HCT116 (cell line): ENCODE data around the gene OR4M1. TPM values are rescaled to one million over a fixed set of nuclear protein-coding genes. Genes with fewer than 3 reads are reported as not detected.
"Not testable (repeated sequence)": the region's sequence is repeated elsewhere in the genome, so short reads cannot be mapped to it uniquely, and the experiment has no call there.

Experiments
- ATAC-seq: fragments of 200-7000 bp; cut with Tn5 transposase; 2 replicates; pipeline ENCODE4 v1.9.1; 2020; ENCODE audit warnings: mild to moderate bottlenecking, moderate library complexity
- BruUV-seq: library from RNA; stranded (reverse); fragments of 400-500 nt; replicated peaks from 2 replicates; lab custom pipeline; 2021; lab: Mats Ljungman, UMichigan
- CTCF ChIA-PET: fragments of 300-600 bp; sonication (Branson Sonifier 250); formaldehyde crosslinking; loops from one replicate; lab custom pipeline; 2021; ENCODE audit warnings: antibody characterized with exemption; lab: Charles Lee
- POLR2A ChIA-PET: fragments of 300-600, 350-600 bp; sonication (Branson Sonifier 250); formaldehyde crosslinking; loops from one replicate; lab custom pipeline; 2021; ENCODE audit warnings: antibody characterized with exemption; lab: Charles Lee
- RAD21 ChIA-PET, 2 experiments: fragments of 300-600 bp; sonication (Branson Sonifier 250); formaldehyde crosslinking; loops; one replicate each; lab custom pipeline; 2023; ENCODE audit warnings: low total read pairs in 2 of 2; ENCODE audit not compliant: uncharacterized antibody in 2 of 2, unreplicated experiment in 2 of 2, low non-redundant PET in 1 of 2; lab: Charles Lee
- DNase-seq: peaks from one replicate; pipeline ENCODE4 v3.0.0-alpha.2; 2010; ENCODE audit warnings: low read depth, low spot score
- H2AFZ ChIP-seq: fragments of 200-600 bp; shearing (Covaris generic), sonication (generic); 2 replicates; pipeline ENCODE4 v1.6.1; 2017; ENCODE audit warnings: low read depth, mixed run types, mixed read lengths, antibody characterized with exemption, low read length; ENCODE audit not compliant: poor library complexity, severe bottlenecking
- H3K27ac ChIP-seq: 2 replicates; pipeline ENCODE4 v1.5.1; 2012; ENCODE audit warnings: low read depth, low read length
- H3K27me3 ChIP-seq: fragments of 200-600 bp; sonication (generic); 2 replicates; pipeline ENCODE4 v1.6.1; 2016; ENCODE audit warnings: mixed run types, low read length, mixed read lengths; ENCODE audit not compliant: insufficient read depth
- H3K36me3 ChIP-seq, 2 experiments: fragments of 200-500 bp in 1 of 2; fragments of 200-600 bp in 1 of 2; sonication (Bioruptor generic) in 1 of 2; sonication (generic) in 1 of 2; 2 replicates each; pipeline versions ENCODE4 v1.5.1 to v1.6.1; 2014 to 2016; ENCODE audit warnings: low read length in 2 of 2, inconsistent platforms in 1 of 2, mixed read lengths in 1 of 2, mixed run types in 1 of 2; ENCODE audit not compliant: insufficient read depth in 2 of 2, control insufficient read depth in 1 of 2
- H3K4me1 ChIP-seq, 2 experiments: fragments of 200-600 bp in 1 of 2; sonication (generic) in 1 of 2; 2 replicates each; pipeline versions ENCODE4 v1.5.1 to v1.6.1; 2012 to 2017; ENCODE audit warnings: low read length in 2 of 2, inconsistent platforms in 1 of 2, mild to moderate bottlenecking in 1 of 2, mixed read lengths in 1 of 2, mixed run types in 1 of 2, moderate library complexity in 1 of 2; ENCODE audit not compliant: insufficient read depth in 2 of 2, control insufficient read depth in 1 of 2
- H3K4me2 ChIP-seq: fragments of 200-600 bp; sonication (generic); 2 replicates; pipeline ENCODE4 v1.6.1; 2017; ENCODE audit warnings: mixed run types, low read length, mixed read lengths
- H3K4me3 ChIP-seq, 2 experiments: fragments of 200-600 bp in 1 of 2; sonication (generic) in 1 of 2; replicated peaks in 1 of 2; 2 replicates each; pipeline ENCODE4 v1.5.1; 2011 to 2016; ENCODE audit warnings: low read length in 2 of 2, control low read depth in 1 of 2, low read depth in 1 of 2, mild to moderate bottlenecking in 1 of 2, mixed read lengths in 1 of 2, mixed run types in 1 of 2
- H3K79me2 ChIP-seq: fragments of 200-600 bp; sonication (generic); 2 replicates; pipeline ENCODE4 v1.6.1; 2017; ENCODE audit warnings: mild to moderate bottlenecking, mixed run types, low read length, moderate library complexity, mixed read lengths; ENCODE audit not compliant: insufficient read depth
- H3K9ac ChIP-seq: fragments of 200-600 bp; sonication (generic); 2 replicates; pipeline ENCODE4 v1.6.1; 2016; ENCODE audit warnings: low read length, mixed read lengths
- H3K9me2 ChIP-seq: fragments of 200-600 bp; sonication (generic), shearing (Covaris generic); 2 replicates; pipeline ENCODE4 v1.6.1; 2017; ENCODE audit warnings: mixed run types, mild to moderate bottlenecking, moderate library complexity; ENCODE audit not compliant: insufficient read depth
- H3K9me3 ChIP-seq, 2 experiments: fragments of 200-500 bp in 1 of 2; fragments of 200-600 bp in 1 of 2; sonication (Bioruptor generic) in 1 of 2; sonication (generic) in 1 of 2; 2 replicates each; pipeline ENCODE4 v1.6.1; 2014 to 2017; ENCODE audit warnings: low read length in 2 of 2, mixed read lengths in 2 of 2, inconsistent platforms in 1 of 2, low read depth in 1 of 2, mild to moderate bottlenecking in 1 of 2, mixed run types in 1 of 2, moderate library complexity in 1 of 2; ENCODE audit not compliant: control insufficient read depth in 1 of 2, insufficient read depth in 1 of 2
- H4K20me1 ChIP-seq: fragments of 200-600 bp; sonication (generic), shearing (Covaris generic); 2 replicates; pipeline ENCODE4 v1.6.1; 2017; ENCODE audit warnings: mixed run types, mild to moderate bottlenecking, moderate library complexity; ENCODE audit not compliant: insufficient read depth
- FOSL1 ChIP-seq: IDR thresholded peaks from 2 replicates; pipeline ENCODE4 v1.6.1; 2012; ENCODE audit warnings: low read depth
- POLR2A ChIP-seq: IDR thresholded peaks from 2 replicates; pipeline ENCODE4 v1.7.0; 2011; ENCODE audit warnings: borderline replicate concordance; ENCODE audit not compliant: insufficient read depth, insufficient read length; ENCODE audit errors: extremely low read depth
- SIN3A ChIP-seq: IDR thresholded peaks from 2 replicates; pipeline ENCODE4 v1.6.1; 2012; ENCODE audit warnings: low read depth
- YY1 ChIP-seq: IDR thresholded peaks from 2 replicates; pipeline ENCODE4 v1.6.1; 2011; ENCODE audit warnings: low read length, low read depth, moderate library complexity, mild to moderate bottlenecking; ENCODE audit not compliant: insufficient replicate concordance; ENCODE audit errors: extremely low read depth
- ZFX ChIP-seq: fragments of 450-650 bp; IDR thresholded peaks from 2 replicates; pipeline ENCODE4 v1.6.1; 2017
- ZNF274 ChIP-seq: fragments of 200-500 bp; sonication (Bioruptor generic); IDR thresholded peaks from 2 replicates; pipeline ENCODE4 v1.6.1; 2014; ENCODE audit warnings: mild to moderate bottlenecking, low read depth, low read length, inconsistent platforms
- intact Hi-C: fragments of 100-400 bp; cut with micrococcal nuclease; formaldehyde crosslinking; loops from 2 replicates; pipeline ENCODE4 v1.10.0; 2022
- total RNA-seq: library from RNA; stranded (reverse); gene quantifications from one replicate; pipeline ENCODE4 v1.2.1, GENCODE V29; 2021; ENCODE audit not compliant: unreplicated experiment
- TF ChIP-seq, protein P1 (sequence below): IDR thresholded peaks from 2 replicates; pipeline ENCODE4 v1.6.1; 2011; ENCODE audit warnings: mild to moderate bottlenecking, low read length, moderate library complexity; ENCODE audit not compliant: insufficient replicate concordance; ENCODE audit errors: extremely low read depth
- TF ChIP-seq, protein P2 (sequence below): IDR thresholded peaks from 2 replicates; pipeline ENCODE4 v1.6.1; 2012; ENCODE audit warnings: low read depth

OR4M1 gene
- total RNA-seq, 1 experiment from 2014 or later, result not detected

DNA sequence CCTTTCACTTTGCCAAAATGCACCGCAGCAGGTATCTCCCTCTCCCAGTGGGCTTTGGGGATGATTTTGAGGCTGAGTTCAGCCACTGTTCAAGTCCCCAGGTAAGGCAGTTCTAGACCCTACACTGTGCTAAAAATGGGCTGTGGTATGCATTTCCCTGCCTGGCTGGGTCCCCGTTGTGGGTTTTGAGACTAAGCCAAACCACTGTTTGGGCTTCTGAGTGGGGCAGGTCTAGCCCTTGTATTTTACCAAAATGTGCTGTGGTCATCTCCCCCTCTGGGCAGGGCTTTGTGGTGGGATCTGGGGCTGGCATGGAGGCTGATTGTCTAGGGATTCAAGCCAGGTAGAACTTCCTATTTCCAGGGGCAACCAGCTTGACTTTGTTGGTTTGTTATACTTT is 43.5 kb upstream of the OR4M1 start (continued):
- TF ChIP-seq, protein P1, sequence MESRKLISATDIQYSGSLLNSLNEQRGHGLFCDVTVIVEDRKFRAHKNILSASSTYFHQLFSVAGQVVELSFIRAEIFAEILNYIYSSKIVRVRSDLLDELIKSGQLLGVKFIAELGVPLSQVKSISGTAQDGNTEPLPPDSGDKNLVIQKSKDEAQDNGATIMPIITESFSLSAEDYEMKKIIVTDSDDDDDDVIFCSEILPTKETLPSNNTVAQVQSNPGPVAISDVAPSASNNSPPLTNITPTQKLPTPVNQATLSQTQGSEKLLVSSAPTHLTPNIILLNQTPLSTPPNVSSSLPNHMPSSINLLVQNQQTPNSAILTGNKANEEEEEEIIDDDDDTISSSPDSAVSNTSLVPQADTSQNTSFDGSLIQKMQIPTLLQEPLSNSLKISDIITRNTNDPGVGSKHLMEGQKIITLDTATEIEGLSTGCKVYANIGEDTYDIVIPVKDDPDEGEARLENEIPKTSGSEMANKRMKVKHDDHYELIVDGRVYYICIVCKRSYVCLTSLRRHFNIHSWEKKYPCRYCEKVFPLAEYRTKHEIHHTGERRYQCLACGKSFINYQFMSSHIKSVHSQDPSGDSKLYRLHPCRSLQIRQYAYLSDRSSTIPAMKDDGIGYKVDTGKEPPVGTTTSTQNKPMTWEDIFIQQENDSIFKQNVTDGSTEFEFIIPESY, result no peak
- TF ChIP-seq, all 23 proteins: peak for 0

DNA sequence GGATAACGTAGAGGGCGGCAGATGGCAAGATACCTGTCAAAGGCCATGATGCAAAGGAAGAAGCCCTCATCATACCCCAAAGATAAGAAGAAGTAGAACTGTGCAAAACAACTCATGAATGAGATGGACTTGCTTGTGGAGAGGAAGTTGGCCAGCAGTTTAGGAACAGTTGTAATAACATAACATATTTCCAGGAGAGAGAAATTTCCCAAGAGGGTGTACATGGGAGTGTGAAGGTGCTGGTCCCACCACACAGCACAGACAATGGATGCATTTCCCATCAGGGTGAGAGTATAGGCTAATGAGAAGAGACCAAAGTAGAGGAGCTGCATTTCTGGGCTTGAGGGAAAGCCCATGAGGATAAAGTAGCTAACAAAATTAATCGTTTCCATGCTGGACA is 39.4 kb upstream of the OR4M1 start:
- H4K20me1 ChIP-seq, ATAC-seq, H3K9me2 ChIP-seq, H3K4me1 ChIP-seq, H3K27ac ChIP-seq, H3K4me3 ChIP-seq, H3K9ac ChIP-seq, H3K27me3 ChIP-seq, H2AFZ ChIP-seq, POLR2A ChIA-PET, CTCF ChIA-PET, H3K4me2 ChIP-seq, H3K79me2 ChIP-seq, DNase-seq, RAD21 ChIA-PET, BruUV-seq, H3K36me3 ChIP-seq, intact Hi-C loops: not testable (repeated sequence)
- H3K9me3 ChIP-seq, result peaks cover 25 to 34% of the 10 kb centered on the region in 2 experiments; a peak in 2 of 4 replicates

DNA sequence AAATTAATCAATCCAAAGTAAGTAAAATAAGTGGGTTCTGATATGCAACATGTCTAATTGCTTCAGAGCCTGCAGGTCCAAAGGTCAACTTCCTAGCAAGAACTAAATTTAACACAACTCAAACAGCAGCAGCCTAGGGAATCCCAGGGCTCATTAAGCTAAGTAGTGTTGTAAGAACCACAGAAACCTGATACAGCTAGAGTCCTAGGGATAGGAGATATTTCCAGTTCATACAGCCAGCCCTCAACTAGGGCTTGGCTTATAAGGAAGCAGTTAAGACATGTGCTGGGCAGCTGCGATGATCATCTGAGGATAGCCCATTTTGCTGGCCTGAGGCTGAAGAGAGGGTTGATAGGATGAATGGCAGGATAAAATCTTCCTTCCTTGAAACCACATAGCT is 30.0 kb upstream of the OR4M1 start, which contains the start of gene OR4Q3:
Gene OR4Q3, plus strand, starts transcription at position 316 of the 400 bp plus-strand sequence.
- BruUV-seq, result no TSS peak
- no peaks in the 10 kb centered on the region for H3K4me1 ChIP-seq
- H3K27me3 ChIP-seq, result no peaks in the 10 kb centered on the region
- H3K79me2 ChIP-seq, result no peaks in the 10 kb centered on the region
- H3K9me3 ChIP-seq, result peaks cover 15 to 38% of the 10 kb centered on the region in 2 experiments; a peak in 3 of 4 replicates
- H3K9ac ChIP-seq, result no peak within 1 kb of the TSS
- ChIA-PET POLR2A (no interaction called here), RAD21 (no interaction called here), CTCF (no interaction called here)
- DNase-seq (no peak), ATAC-seq (no peak)
- no peaks in the 10 kb centered on the region for H4K20me1 ChIP-seq
- H3K27ac ChIP-seq, result no peak within 1 kb of the TSS
- TF ChIP-seq YY1, result no peak
- TF ChIP-seq SIN3A, result no peak
- TF ChIP-seq ZFX, result no peak
- no peak for TF ChIP-seq FOSL1
- no peak for TF ChIP-seq ZNF274
- TF ChIP-seq, protein P2, sequence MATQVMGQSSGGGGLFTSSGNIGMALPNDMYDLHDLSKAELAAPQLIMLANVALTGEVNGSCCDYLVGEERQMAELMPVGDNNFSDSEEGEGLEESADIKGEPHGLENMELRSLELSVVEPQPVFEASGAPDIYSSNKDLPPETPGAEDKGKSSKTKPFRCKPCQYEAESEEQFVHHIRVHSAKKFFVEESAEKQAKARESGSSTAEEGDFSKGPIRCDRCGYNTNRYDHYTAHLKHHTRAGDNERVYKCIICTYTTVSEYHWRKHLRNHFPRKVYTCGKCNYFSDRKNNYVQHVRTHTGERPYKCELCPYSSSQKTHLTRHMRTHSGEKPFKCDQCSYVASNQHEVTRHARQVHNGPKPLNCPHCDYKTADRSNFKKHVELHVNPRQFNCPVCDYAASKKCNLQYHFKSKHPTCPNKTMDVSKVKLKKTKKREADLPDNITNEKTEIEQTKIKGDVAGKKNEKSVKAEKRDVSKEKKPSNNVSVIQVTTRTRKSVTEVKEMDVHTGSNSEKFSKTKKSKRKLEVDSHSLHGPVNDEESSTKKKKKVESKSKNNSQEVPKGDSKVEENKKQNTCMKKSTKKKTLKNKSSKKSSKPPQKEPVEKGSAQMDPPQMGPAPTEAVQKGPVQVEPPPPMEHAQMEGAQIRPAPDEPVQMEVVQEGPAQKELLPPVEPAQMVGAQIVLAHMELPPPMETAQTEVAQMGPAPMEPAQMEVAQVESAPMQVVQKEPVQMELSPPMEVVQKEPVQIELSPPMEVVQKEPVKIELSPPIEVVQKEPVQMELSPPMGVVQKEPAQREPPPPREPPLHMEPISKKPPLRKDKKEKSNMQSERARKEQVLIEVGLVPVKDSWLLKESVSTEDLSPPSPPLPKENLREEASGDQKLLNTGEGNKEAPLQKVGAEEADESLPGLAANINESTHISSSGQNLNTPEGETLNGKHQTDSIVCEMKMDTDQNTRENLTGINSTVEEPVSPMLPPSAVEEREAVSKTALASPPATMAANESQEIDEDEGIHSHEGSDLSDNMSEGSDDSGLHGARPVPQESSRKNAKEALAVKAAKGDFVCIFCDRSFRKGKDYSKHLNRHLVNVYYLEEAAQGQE, result no peak
- no peak for TF ChIP-seq POLR2A
- intact Hi-C loops, result no loop called here
- H2AFZ ChIP-seq, result no peak within 1 kb of the TSS
- no peak within 1 kb of the TSS for H3K4me2 ChIP-seq
- H3K4me3 ChIP-seq, result no peak within 1 kb of the TSS
- H3K36me3 ChIP-seq, result no peaks in the 10 kb centered on the region
- no peaks in the 10 kb centered on the region for H3K9me2 ChIP-seq
